T1000 (cell line): Measurements from ENCODE around the gene SLC41A1.
A peak's percentile ranks its signal among the peaks of the same experiment; 100 is the strongest.

Experiments used
- DNase-seq: peaks from one replicate; lab custom pipeline; 2025; ENCODE audit warnings: mixed read lengths; lab: John Stamatoyannopoulos, UW

The SLC41A1 gene

GRCh38 chr1:205751036-205751651, 61.9 kb downstream of the SLC41A1 start:
- DNase-seq, result no peak

- peak; percentile 97 for DNase-seq
Measured at GRCh38 chr1:205750138-205751035, 62.6 kb downstream of the SLC41A1 start, which contains the start of gene NUCKS1. Gene NUCKS1 (minus strand): TSS chr1:205750182. CDS start chr1:205749973, 209 bp downstream.

GRCh38 chr1:205749234-205750137, 63.5 kb downstream of the SLC41A1 start:
- peak; percentile 93 for DNase-seq

- DNase-seq, result no peak
Measured at GRCh38 chr1:205748403-205749233, 64.4 kb downstream of the SLC41A1 start.

GRCh38 chr1:205746757-205747412, 66.1 kb downstream of the SLC41A1 start:
- no peak for DNase-seq

GRCh38 chr1:205744403-205744802, 68.6 kb downstream of the SLC41A1 start:
- DNase-seq, result no peak

- no peak for DNase-seq
Measured at GRCh38 chr1:205743977-205744376, 69.0 kb downstream of the SLC41A1 start.

GRCh38 chr1:205741681-205742080, 71.3 kb downstream of the SLC41A1 start:
- DNase-seq, result no peak

- no peak for DNase-seq
Measured at GRCh38 chr1:205739348-205740160, 73.4 kb downstream of the SLC41A1 start.
